Right atrium auricular region (tissue), 2 donors: Measurements from ENCODE around the gene GALNT13. TPM values are rescaled to one million over a fixed set of nuclear protein-coding genes. Genes with fewer than 3 reads are reported as not detected.

ENCODE experiments used
- DNase-seq: peaks from one replicate; pipeline ENCODE4 v3.0.0-alpha.2; 2019; ENCODE audit warnings: low spot score
- H3K27ac ChIP-seq, 2 donors: fragments of 200-600 bp; sonication (generic); 1 replicate in 1 of 2; 2 replicates in 1 of 2; pipeline ENCODE4 v1.5.1; 2016 to 2019
- H3K27me3 ChIP-seq, 2 donors: fragments of 200-600 bp; sonication (generic); one replicate each; pipeline versions ENCODE4 v1.5.1 to v1.6.0; 2017 to 2019
- H3K36me3 ChIP-seq: fragments of 200-600 bp; sonication (generic); one replicate; pipeline ENCODE4 v1.5.1; 2016
- H3K4me1 ChIP-seq, 2 donors: fragments of 200-600 bp; sonication (generic); one replicate each; pipeline versions ENCODE4 v1.5.1 to v1.6.0; 2017 to 2019
- H3K4me3 ChIP-seq, 2 donors: fragments of 200-600 bp; sonication (generic); 1 replicate in 1 of 2; 2 replicates in 1 of 2; pipeline ENCODE4 v1.5.1; 2017 to 2019; ENCODE audit warnings: mild to moderate bottlenecking in 1 of 2, moderate library complexity in 1 of 2
- H3K9me3 ChIP-seq, 2 donors: fragments of 200-600 bp; sonication (generic); one replicate each; pipeline ENCODE4 v1.5.1; 2019
- total RNA-seq, 2 donors: library from RNA; depleted of rRNA; stranded (reverse); fragments of >200 nt; gene quantifications; one replicate each; pipeline ENCODE4 v1.1.0, GENCODE V29; 2016
- TF ChIP-seq, protein P1 (sequence below), 2 donors: fragments of 200-600 bp; sonication (generic); IDR thresholded peaks; one replicate each; pipeline ENCODE4 v1.5.1; 2019; ENCODE audit warnings: antibody characterized with exemption in 2 of 2

The GALNT13 gene
- total RNA-seq, 2 donors from 2014 or later, result 0.55 to 2.2 TPM

DNA sequence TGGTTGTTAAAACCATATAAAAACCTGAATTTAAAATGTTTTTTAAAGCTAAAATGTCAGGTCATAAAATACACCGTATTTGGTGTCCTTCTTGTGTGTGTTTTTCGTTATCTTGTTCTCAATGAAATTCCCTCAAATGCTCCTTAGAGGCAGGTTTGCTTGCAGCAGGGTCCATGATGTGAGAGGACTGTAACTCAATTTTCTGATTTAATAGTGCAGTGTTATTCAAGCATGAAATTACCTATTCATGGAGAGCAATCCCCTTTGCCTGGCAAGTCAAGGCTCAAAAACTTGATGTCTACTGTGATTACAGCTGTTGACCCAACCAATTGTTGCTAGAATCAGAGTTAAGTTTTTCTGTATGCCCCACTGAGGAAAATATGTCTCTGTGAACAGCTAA, 318.2 kb downstream of the GALNT13 start:
- TF ChIP-seq, protein P1, sequence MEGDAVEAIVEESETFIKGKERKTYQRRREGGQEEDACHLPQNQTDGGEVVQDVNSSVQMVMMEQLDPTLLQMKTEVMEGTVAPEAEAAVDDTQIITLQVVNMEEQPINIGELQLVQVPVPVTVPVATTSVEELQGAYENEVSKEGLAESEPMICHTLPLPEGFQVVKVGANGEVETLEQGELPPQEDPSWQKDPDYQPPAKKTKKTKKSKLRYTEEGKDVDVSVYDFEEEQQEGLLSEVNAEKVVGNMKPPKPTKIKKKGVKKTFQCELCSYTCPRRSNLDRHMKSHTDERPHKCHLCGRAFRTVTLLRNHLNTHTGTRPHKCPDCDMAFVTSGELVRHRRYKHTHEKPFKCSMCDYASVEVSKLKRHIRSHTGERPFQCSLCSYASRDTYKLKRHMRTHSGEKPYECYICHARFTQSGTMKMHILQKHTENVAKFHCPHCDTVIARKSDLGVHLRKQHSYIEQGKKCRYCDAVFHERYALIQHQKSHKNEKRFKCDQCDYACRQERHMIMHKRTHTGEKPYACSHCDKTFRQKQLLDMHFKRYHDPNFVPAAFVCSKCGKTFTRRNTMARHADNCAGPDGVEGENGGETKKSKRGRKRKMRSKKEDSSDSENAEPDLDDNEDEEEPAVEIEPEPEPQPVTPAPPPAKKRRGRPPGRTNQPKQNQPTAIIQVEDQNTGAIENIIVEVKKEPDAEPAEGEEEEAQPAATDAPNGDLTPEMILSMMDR (IDR thresholded peaks at IDR 0.05), result no peak
- no peak for DNase-seq
- Histone ChIP-seq H3K4me3 (no peak overlapping the region), H3K27ac (no peak overlapping the region), H3K9me3 (peaks cover 0 to 18% of the 10 kb centered on the region in 2 donors), H3K27me3 (no peaks in the 10 kb centered on the region), H3K36me3 (no peaks in the 10 kb centered on the region), H3K4me1 (no peaks in the 10 kb centered on the region)

DNA sequence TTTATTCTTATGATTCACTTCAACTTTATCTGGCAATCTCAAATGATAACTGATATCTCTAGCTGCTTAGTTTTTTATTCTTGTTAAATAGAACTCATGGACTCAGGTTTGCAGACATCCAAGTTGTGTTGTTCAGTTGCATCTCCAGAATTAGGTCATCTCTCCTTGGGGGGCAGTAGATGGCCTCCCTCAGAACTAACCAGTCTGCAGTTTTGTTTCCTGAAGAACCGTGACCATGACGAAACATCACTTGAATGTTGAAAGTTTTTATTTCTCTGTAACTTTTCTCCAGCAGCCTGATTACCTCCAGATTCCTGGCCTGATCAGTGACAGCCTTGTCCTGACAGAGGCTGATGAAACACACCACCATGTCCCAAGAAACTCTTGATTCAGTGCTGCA, 321.5 kb downstream of the GALNT13 start:
- no peak overlapping the region for H3K4me3 ChIP-seq
- H3K27ac ChIP-seq, result no peak overlapping the region
- no peaks in the 10 kb centered on the region for H3K27me3 ChIP-seq
- no peaks in the 10 kb centered on the region for H3K4me1 ChIP-seq
- DNase-seq, result no peak
- no peaks in the 10 kb centered on the region for H3K36me3 ChIP-seq
- TF ChIP-seq, protein P1 (IDR thresholded peaks at IDR 0.05), result no peak
- no peaks in the 10 kb centered on the region for H3K9me3 ChIP-seq

DNA sequence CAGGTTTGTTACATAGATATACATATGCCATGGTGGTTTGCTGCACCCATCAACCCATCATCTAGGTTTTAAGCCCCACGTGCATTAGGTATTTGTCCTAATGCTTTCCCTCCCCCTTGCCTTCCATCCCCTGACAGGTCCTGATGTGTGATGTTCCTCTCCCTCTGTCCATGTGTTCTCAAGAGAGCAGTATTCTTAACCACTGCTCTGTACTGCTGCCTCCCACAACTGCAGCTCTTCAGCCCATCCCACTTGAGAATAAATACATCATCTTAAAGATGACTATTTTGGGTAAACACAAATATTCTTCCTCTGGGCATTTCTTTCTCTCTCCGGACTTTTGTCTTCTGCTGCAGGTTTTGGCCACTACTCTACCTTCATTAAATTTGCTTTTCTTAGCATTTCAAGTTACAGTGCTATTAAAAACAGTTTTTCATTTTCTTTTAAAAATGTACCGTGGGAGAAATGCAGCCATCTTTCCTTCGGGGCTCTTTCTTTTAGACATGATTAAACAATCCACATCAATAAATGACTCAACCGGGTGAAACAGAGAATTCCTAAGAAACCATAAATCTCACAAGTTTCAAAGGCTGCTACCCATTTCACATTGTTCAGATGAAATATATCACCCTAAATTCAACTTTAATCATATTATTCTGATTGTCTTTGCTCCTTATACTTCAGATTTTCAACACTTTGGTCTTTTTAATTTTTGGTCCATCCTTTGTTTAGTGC, 323.4 kb downstream of the GALNT13 start:
- H3K4me1 ChIP-seq, result no peaks in the 10 kb centered on the region
- no peak for DNase-seq

DNA sequence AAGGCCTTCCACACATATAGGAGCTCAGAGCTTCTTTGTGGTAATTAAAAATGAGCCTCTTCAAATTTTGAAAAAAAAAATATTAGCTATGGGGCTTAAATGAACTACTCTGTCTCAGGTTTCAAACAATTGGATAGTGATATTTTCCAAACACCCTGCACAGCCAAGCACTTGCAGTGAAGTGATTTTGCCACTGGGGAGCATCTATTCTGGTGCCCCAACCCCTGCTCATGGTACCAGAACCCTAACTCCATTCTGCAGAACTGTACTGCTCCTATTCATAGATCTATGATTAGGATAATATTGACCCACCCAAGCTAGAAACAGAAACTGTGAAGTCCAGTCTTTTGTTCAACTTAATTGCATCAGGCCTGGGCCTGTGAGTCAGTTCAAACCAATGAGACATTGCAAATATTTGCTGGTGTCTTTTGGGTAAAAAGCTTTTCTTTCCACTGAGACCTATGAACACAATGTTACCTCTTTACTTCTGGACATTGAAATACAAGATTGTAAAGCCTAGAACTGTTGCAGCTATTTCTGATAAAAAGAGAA, 324.0 kb downstream of the GALNT13 start:
- TF ChIP-seq, protein P1 (IDR thresholded peaks at IDR 0.05), result no peak
- H3K4me3 ChIP-seq, result no peak overlapping the region
- no peaks in the 10 kb centered on the region for H3K36me3 ChIP-seq
- H3K4me1 ChIP-seq, result no peaks in the 10 kb centered on the region
- H3K27me3 ChIP-seq, result no peaks in the 10 kb centered on the region
- no peaks in the 10 kb centered on the region for H3K9me3 ChIP-seq
- H3K27ac ChIP-seq, result no peak overlapping the region
- no peak for DNase-seq

More for the DNA sequence above, 323.4 kb downstream of the GALNT13 start:
- no peak overlapping the region for H3K4me3 ChIP-seq
- TF ChIP-seq, protein P1 (IDR thresholded peaks at IDR 0.05), result no peak
- H3K27me3 ChIP-seq, result no peaks in the 10 kb centered on the region
- H3K36me3 ChIP-seq, result no peaks in the 10 kb centered on the region
- H3K9me3 ChIP-seq, result no peaks in the 10 kb centered on the region
- no peak overlapping the region for H3K27ac ChIP-seq

DNA sequence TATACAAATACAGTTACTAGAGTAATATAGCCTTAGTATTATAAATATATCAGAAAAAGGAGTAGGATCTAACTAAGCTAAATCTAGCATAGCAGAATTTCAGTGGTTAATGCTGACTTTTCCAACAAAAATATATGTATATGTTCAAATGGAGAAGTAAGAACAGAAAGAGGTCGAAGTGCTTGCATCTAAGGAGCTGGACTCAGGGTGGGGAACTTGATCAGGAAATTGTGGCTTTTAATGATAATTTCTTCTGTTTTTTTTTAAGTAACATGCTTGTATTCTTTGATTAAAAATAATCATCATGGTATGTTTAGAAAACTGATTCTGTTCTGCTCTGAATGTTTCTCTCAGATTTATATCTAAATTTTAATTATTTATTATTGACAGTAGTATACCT, 327.1 kb downstream of the GALNT13 start:
- H3K4me1 ChIP-seq, result no peaks in the 10 kb centered on the region
- no peak overlapping the region for H3K4me3 ChIP-seq
- TF ChIP-seq, protein P1 (IDR thresholded peaks at IDR 0.05), result no peak
- H3K9me3 ChIP-seq, result no peaks in the 10 kb centered on the region
- no peak overlapping the region for H3K27ac ChIP-seq
- no peak for DNase-seq
- H3K36me3 ChIP-seq, result no peaks in the 10 kb centered on the region
- H3K27me3 ChIP-seq, result no peaks in the 10 kb centered on the region
